Breast epithelium (tissue), 3 donors: ENCODE results near the gene MTA1.

Source experiments
- CTCF ChIP-seq, 3 donors: fragments of 450-650 bp; IDR thresholded peaks; one replicate each; pipeline ENCODE4 v1.5.1; 2016 to 2017; ENCODE audit warnings: antibody characterized with exemption in 3 of 3, mild to moderate bottlenecking in 3 of 3, moderate library complexity in 3 of 3
- POLR2AphosphoS5 ChIP-seq, 3 donors: sonication (generic); formaldehyde crosslinking; IDR thresholded peaks; one replicate each; pipeline ENCODE4 v1.6.1; 2017; ENCODE audit warnings: antibody characterized with exemption in 3 of 3

- no peak for TF ChIP-seq CTCF (IDR thresholded peaks at IDR 0.05)
- TF ChIP-seq POLR2AphosphoS5 (IDR thresholded peaks at IDR 0.05): no peak
These were observed 30.5 kb downstream of the MTA1 start for GRCh38 chr14:105450123-105450505.
